ENCODE results near the gene PUM1.

PUM1 gene

DNA sequence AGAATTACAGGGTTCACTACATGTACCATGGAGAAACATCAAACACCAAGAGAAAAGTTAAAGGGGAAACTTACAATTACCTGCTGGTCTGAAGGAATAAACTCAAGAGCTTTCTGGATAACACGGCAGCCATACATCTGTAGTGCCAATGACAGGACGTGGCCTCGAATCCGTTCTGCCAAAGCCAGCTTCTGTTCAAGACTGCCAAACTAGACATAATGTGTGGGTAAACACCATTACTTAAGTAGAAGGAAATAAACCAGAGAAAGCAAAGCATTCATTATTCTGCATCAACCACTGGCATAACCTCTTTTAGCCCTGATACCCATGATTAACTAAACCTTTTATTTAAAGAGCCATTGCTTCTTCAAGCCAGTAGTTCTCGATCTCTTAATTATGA, 115.5 kb downstream of the PUM1 start:
- TF ChIP-seq SIN3A (IDR thresholded peaks at IDR 0.05; ENCODE audit: borderline replicate concordance, insufficient read depth, low read length), result no peak
- no peak for TF ChIP-seq FOXP2 (optimal IDR thresholded peaks at IDR 0.05; ENCODE audit: borderline replicate concordance, extremely low read depth, extremely low read length, insufficient read depth)
- no peak for TF ChIP-seq REST (IDR thresholded peaks at IDR 0.05; ENCODE audit: insufficient read depth in 1 of 2, low read depth in 2 of 2, low read length in 2 of 2)
- TF ChIP-seq TAF1 (IDR thresholded peaks at IDR 0.05; ENCODE audit: borderline replicate concordance, insufficient read depth, low read length), result no peak
- no peak for TF ChIP-seq POLR2AphosphoS5 (IDR thresholded peaks at IDR 0.05; ENCODE audit: low read depth, low read length)

- TF ChIP-seq FOXP2 (optimal IDR thresholded peaks at IDR 0.05; ENCODE audit: borderline replicate concordance, extremely low read depth, extremely low read length, insufficient read depth) (no peak), POLR2AphosphoS5 (IDR thresholded peaks at IDR 0.05; ENCODE audit: low read depth, low read length) (no peak), REST (IDR thresholded peaks at IDR 0.05; ENCODE audit: insufficient read depth in 1 of 2, low read depth in 2 of 2, low read length in 2 of 2) (no peak), TAF1 (IDR thresholded peaks at IDR 0.05; ENCODE audit: borderline replicate concordance, insufficient read depth, low read length) (no peak), SIN3A (IDR thresholded peaks at IDR 0.05; ENCODE audit: borderline replicate concordance, insufficient read depth, low read length) (no peak)
These were observed 117.2 kb downstream of the PUM1 start for GRCh38 chr1:30948278-30948677.

DNA sequence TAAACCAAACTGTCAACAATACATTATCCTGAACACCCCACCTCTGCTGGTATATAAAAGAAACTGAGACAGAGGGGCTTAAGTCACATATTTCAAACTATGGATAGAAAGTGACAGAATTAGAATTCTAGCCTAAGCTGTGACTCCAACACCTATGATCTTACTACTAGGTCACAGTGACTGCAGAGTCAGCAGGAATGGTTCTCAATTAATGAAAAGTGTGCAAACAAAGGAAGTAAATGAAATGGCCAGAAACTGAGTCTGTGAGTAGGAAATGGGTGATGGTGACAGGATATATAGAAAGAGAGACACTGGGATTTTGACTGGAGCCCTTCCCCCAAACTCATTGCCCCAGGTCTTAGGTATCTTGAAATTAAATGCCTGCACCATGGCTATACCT, 118.3 kb downstream of the PUM1 start:
- TF ChIP-seq FOXP2 (optimal IDR thresholded peaks at IDR 0.05; ENCODE audit: borderline replicate concordance, extremely low read depth, extremely low read length, insufficient read depth) (no peak), SIN3A (IDR thresholded peaks at IDR 0.05; ENCODE audit: borderline replicate concordance, insufficient read depth, low read length) (no peak)

- no peak for TF ChIP-seq FOXP2 (optimal IDR thresholded peaks at IDR 0.05; ENCODE audit: borderline replicate concordance, extremely low read depth, extremely low read length, insufficient read depth)
- TF ChIP-seq REST (IDR thresholded peaks at IDR 0.05; ENCODE audit: insufficient read depth in 1 of 2, low read depth in 2 of 2, low read length in 2 of 2), result no peak
- no peak for TF ChIP-seq TAF1 (IDR thresholded peaks at IDR 0.05; ENCODE audit: borderline replicate concordance, insufficient read depth, low read length)
- TF ChIP-seq SIN3A (IDR thresholded peaks at IDR 0.05; ENCODE audit: borderline replicate concordance, insufficient read depth, low read length), result no peak
- no peak for TF ChIP-seq POLR2AphosphoS5 (IDR thresholded peaks at IDR 0.05; ENCODE audit: low read depth, low read length)
These were observed 123.1 kb downstream of the PUM1 start for GRCh38 chr1:30942326-30942963.

GRCh38 chr1:30940541-30940940, 125.0 kb downstream of the PUM1 start:
- no peak for TF ChIP-seq POLR2AphosphoS5 (IDR thresholded peaks at IDR 0.05; ENCODE audit: low read depth, low read length)
- no peak for TF ChIP-seq REST (IDR thresholded peaks at IDR 0.05; ENCODE audit: insufficient read depth in 1 of 2, low read depth in 2 of 2, low read length in 2 of 2)
- TF ChIP-seq SIN3A (IDR thresholded peaks at IDR 0.05; ENCODE audit: borderline replicate concordance, insufficient read depth, low read length), result no peak
- TF ChIP-seq FOXP2 (optimal IDR thresholded peaks at IDR 0.05; ENCODE audit: borderline replicate concordance, extremely low read depth, extremely low read length, insufficient read depth), result no peak
- TF ChIP-seq TAF1 (IDR thresholded peaks at IDR 0.05; ENCODE audit: borderline replicate concordance, insufficient read depth, low read length), result no peak

Data from PFSK-1 (cell line).